ENCODE data around the gene CDC40. TPM values are rescaled to one million over a fixed set of nuclear protein-coding genes. Genes with fewer than 3 reads are reported as not detected.

The CDC40 gene
- total and polyA plus RNA-seq, 9 of the 15 experiments (the other 6 are each of a cell fraction or from before 2014, with no cell fraction given), result 9.7 to 26.3 (median 15.7) TPM

- TF ChIP-seq, protein P1, sequence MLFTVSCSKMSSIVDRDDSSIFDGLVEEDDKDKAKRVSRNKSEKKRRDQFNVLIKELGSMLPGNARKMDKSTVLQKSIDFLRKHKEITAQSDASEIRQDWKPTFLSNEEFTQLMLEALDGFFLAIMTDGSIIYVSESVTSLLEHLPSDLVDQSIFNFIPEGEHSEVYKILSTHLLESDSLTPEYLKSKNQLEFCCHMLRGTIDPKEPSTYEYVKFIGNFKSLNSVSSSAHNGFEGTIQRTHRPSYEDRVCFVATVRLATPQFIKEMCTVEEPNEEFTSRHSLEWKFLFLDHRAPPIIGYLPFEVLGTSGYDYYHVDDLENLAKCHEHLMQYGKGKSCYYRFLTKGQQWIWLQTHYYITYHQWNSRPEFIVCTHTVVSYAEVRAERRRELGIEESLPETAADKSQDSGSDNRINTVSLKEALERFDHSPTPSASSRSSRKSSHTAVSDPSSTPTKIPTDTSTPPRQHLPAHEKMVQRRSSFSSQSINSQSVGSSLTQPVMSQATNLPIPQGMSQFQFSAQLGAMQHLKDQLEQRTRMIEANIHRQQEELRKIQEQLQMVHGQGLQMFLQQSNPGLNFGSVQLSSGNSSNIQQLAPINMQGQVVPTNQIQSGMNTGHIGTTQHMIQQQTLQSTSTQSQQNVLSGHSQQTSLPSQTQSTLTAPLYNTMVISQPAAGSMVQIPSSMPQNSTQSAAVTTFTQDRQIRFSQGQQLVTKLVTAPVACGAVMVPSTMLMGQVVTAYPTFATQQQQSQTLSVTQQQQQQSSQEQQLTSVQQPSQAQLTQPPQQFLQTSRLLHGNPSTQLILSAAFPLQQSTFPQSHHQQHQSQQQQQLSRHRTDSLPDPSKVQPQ (CRISPR knock-in tag; IDR thresholded peaks at IDR 0.05; ENCODE audit: borderline replicate concordance), result no peak
- no peak for TF ChIP-seq HDAC3 (IDR thresholded peaks at IDR 0.05; ENCODE audit: borderline replicate concordance, partially characterized antibody)
- TF ChIP-seq, protein P2, sequence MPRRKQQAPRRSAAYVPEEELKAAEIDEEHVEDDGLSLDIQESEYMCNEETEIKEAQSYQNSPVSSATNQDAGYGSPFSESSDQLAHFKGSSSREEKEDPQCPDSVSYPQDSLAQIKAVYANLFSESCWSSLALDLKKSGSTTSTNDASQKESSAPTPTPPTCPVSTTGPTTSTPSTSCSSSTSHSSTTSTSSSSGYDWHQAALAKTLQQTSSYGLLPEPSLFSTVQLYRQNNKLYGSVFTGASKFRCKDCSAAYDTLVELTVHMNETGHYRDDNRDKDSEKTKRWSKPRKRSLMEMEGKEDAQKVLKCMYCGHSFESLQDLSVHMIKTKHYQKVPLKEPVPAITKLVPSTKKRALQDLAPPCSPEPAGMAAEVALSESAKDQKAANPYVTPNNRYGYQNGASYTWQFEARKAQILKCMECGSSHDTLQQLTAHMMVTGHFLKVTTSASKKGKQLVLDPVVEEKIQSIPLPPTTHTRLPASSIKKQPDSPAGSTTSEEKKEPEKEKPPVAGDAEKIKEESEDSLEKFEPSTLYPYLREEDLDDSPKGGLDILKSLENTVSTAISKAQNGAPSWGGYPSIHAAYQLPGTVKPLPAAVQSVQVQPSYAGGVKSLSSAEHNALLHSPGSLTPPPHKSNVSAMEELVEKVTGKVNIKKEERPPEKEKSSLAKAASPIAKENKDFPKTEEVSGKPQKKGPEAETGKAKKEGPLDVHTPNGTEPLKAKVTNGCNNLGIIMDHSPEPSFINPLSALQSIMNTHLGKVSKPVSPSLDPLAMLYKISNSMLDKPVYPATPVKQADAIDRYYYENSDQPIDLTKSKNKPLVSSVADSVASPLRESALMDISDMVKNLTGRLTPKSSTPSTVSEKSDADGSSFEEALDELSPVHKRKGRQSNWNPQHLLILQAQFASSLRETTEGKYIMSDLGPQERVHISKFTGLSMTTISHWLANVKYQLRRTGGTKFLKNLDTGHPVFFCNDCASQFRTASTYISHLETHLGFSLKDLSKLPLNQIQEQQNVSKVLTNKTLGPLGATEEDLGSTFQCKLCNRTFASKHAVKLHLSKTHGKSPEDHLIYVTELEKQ (CRISPR knock-in tag; IDR thresholded peaks at IDR 0.05), result no peak
- TF ChIP-seq HDAC1 (IDR thresholded peaks at IDR 0.05), result no peak
- no peak for TF ChIP-seq ZNF785 (CRISPR knock-in tag; IDR thresholded peaks at IDR 0.05)
Observed at GRCh38 chr6:110256366-110256765, 76.1 kb downstream of the CDC40 start (continued).
